K562 (cell line): ENCODE data around the gene CCDC124. TPM values are rescaled to one million over a fixed set of nuclear protein-coding genes. Genes with fewer than 3 reads are reported as not detected.

Experiments used
- ARHGAP35 ChIP-seq: fragments of 450-650 bp; IDR thresholded peaks from 2 replicates; pipeline ENCODE4 v1.6.1; 2018; ENCODE audit not compliant: partially characterized antibody
- DACH1 ChIP-seq: fragments of 450-650 bp; IDR thresholded peaks from 2 replicates; pipeline ENCODE4 v1.6.1; 2018; ENCODE audit not compliant: partially characterized antibody
- DEAF1 ChIP-seq: fragments of 450-650 bp; formaldehyde crosslinking; IDR thresholded peaks from 2 replicates; pipeline ENCODE4 v1.4.0; 2020; ENCODE audit warnings: mild to moderate bottlenecking, moderate library complexity
- GABPB2 ChIP-seq: fragments of 250-450 bp; sonication (Bioruptor Pico); conservative IDR thresholded peaks from 2 replicates; pipeline ENCODE4 v1.5.1; 2021; ENCODE audit warnings: mild to moderate bottlenecking
- RBM22 ChIP-seq: fragments of 200-400 bp; formaldehyde crosslinking; IDR thresholded peaks from 2 replicates; pipeline ENCODE4 v1.6.1; 2018; ENCODE audit warnings: low read length, low read depth; ENCODE audit not compliant: poor library complexity, severe bottlenecking
- SMAD4 ChIP-seq: fragments of 250-450 bp; sonication (Bioruptor Pico); conservative IDR thresholded peaks from 2 replicates; pipeline ENCODE4 v1.8.0; 2021; ENCODE audit warnings: inconsistent platforms, mild to moderate bottlenecking, moderate library complexity
- SMARCA5 ChIP-seq: fragments of 450-650 bp; IDR thresholded peaks from 2 replicates; pipeline ENCODE4 v1.6.1; 2016
- SNRNP70 ChIP-seq: fragments of 200-400 bp; formaldehyde crosslinking; optimal IDR thresholded peaks from 2 replicates; pipeline ENCODE3; 2017; ENCODE audit warnings: low read depth, low read length
- SPI1 ChIP-seq: IDR thresholded peaks from 2 replicates; pipeline ENCODE4 v1.6.1; 2011; ENCODE audit warnings: low read depth, low read length, control low read depth, borderline replicate concordance
- ZNF551 ChIP-seq: fragments of 250-450 bp; sonication (Bioruptor Pico); IDR thresholded peaks from 2 replicates; pipeline ENCODE4 v1.5.0; 2021; ENCODE audit warnings: mild to moderate bottlenecking, moderate library complexity
- ZNF75A ChIP-seq: fragments of 450-650 bp; formaldehyde crosslinking; IDR thresholded peaks from 2 replicates; pipeline ENCODE4 v1.4.0; 2020; ENCODE audit warnings: mild to moderate bottlenecking
- ZNF77 ChIP-seq: fragments of 250-450 bp; sonication (Bioruptor Pico); IDR thresholded peaks from 2 replicates; pipeline ENCODE4 v1.5.0; 2020
- polyA plus RNA-seq, 8 experiments: library from polyadenylated mRNA; depleted of rRNA in 4 of 8; stranded (reverse) in 5 of 8; unstranded in 3 of 8; fragments of >200 nt; fragmentation: Nextera tagmentation in 2 of 8; fragmentation: Illumina TruSeq in 1 of 8; extraction: Ambion mirVana in 2 of 8; extraction: Trizol in 1 of 8; gene quantifications; 2 replicates each; pipeline versions ENCODE4 v1.2.1 to v1.2.3, GENCODE V29; 2011 to 2014; ENCODE audit warnings: inconsistent platforms in 1 of 8, missing spikeins in 1 of 8
- total RNA-seq, 7 experiments: library from RNA; depleted of rRNA in 6 of 7; stranded (reverse); fragments of >200 nt in 6 of 7; fragmentation: Illumina TruSeq in 2 of 7; extraction: Trizol in 2 of 7; gene quantifications; 2 replicates each; pipeline versions ENCODE4 v1.2.1 to v1.2.3, GENCODE V29; 2011 to 2021; ENCODE audit warnings: low replicate concordance in 1 of 7
- TF ChIP-seq, protein P1 (sequence below): sonication (generic); formaldehyde crosslinking; IDR thresholded peaks from 2 replicates; pipeline ENCODE4 v1.8.0; 2022; ENCODE audit warnings: mild to moderate bottlenecking, missing genetic modification reagents
- TF ChIP-seq, protein P2 (sequence below), 2 experiments: fragments of 450-650 bp; conservative IDR thresholded peaks; 2 replicates each; pipeline ENCODE4 v1.6.1; 2017; ENCODE audit warnings: mild to moderate bottlenecking in 2 of 2, moderate library complexity in 2 of 2
- TF ChIP-seq, protein P3 (sequence below): fragments of 250-450 bp; sonication (Bioruptor Pico); IDR thresholded peaks from 2 replicates; pipeline ENCODE4 v1.5.1; 2021; ENCODE audit warnings: mild to moderate bottlenecking
- TF ChIP-seq, protein P4 (sequence below): fragments of 150-350 bp; conservative IDR thresholded peaks from 2 replicates; pipeline ENCODE4 v1.6.1; 2014; ENCODE audit warnings: low read length

Gene CCDC124
- total and polyA plus RNA-seq, 9 of the 15 experiments (the other 6 are each of a cell fraction or from before 2014, with no cell fraction given): 5.8 to 234 (median 40.1) TPM

- TF ChIP-seq SPI1 (no peak), GABPB2 (CRISPR knock-in tag) (no peak), ARHGAP35 (no peak), ZNF551 (CRISPR knock-in tag) (no peak), SNRNP70 (no peak), ZNF75A (no peak), SMAD4 (CRISPR knock-in tag) (no peak), DEAF1 (peak; percentile 90), DACH1 (no peak), RBM22 (no peak), SMARCA5 (peak; percentile 52; the same call in 1 of the 2 replicates), ZNF77 (CRISPR knock-in tag) (no peak)
- TF ChIP-seq, protein P1, sequence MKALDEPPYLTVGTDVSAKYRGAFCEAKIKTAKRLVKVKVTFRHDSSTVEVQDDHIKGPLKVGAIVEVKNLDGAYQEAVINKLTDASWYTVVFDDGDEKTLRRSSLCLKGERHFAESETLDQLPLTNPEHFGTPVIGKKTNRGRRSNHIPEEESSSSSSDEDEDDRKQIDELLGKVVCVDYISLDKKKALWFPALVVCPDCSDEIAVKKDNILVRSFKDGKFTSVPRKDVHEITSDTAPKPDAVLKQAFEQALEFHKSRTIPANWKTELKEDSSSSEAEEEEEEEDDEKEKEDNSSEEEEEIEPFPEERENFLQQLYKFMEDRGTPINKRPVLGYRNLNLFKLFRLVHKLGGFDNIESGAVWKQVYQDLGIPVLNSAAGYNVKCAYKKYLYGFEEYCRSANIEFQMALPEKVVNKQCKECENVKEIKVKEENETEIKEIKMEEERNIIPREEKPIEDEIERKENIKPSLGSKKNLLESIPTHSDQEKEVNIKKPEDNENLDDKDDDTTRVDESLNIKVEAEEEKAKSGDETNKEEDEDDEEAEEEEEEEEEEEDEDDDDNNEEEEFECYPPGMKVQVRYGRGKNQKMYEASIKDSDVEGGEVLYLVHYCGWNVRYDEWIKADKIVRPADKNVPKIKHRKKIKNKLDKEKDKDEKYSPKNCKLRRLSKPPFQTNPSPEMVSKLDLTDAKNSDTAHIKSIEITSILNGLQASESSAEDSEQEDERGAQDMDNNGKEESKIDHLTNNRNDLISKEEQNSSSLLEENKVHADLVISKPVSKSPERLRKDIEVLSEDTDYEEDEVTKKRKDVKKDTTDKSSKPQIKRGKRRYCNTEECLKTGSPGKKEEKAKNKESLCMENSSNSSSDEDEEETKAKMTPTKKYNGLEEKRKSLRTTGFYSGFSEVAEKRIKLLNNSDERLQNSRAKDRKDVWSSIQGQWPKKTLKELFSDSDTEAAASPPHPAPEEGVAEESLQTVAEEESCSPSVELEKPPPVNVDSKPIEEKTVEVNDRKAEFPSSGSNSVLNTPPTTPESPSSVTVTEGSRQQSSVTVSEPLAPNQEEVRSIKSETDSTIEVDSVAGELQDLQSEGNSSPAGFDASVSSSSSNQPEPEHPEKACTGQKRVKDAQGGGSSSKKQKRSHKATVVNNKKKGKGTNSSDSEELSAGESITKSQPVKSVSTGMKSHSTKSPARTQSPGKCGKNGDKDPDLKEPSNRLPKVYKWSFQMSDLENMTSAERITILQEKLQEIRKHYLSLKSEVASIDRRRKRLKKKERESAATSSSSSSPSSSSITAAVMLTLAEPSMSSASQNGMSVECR: 0 out of 2 replicates have a peak, but pooled peaks have one; percentile 37
- TF ChIP-seq, protein P2, sequence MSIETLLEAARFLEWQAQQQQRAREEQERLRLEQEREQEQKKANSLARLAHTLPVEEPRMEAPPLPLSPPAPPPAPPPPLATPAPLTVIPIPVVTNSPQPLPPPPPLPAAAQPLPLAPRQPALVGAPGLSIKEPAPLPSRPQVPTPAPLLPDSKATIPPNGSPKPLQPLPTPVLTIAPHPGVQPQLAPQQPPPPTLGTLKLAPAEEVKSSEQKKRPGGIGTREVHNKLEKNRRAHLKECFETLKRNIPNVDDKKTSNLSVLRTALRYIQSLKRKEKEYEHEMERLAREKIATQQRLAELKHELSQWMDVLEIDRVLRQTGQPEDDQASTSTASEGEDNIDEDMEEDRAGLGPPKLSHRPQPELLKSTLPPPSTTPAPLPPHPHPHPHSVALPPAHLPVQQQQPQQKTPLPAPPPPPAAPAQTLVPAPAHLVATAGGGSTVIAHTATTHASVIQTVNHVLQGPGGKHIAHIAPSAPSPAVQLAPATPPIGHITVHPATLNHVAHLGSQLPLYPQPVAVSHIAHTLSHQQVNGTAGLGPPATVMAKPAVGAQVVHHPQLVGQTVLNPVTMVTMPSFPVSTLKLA (conservative IDR thresholded peaks at IDR 0.05): 0 out of 4 replicates have a peak, but pooled peaks of 1 of the 2 experiments have one; percentile 12
- TF ChIP-seq, protein P3, sequence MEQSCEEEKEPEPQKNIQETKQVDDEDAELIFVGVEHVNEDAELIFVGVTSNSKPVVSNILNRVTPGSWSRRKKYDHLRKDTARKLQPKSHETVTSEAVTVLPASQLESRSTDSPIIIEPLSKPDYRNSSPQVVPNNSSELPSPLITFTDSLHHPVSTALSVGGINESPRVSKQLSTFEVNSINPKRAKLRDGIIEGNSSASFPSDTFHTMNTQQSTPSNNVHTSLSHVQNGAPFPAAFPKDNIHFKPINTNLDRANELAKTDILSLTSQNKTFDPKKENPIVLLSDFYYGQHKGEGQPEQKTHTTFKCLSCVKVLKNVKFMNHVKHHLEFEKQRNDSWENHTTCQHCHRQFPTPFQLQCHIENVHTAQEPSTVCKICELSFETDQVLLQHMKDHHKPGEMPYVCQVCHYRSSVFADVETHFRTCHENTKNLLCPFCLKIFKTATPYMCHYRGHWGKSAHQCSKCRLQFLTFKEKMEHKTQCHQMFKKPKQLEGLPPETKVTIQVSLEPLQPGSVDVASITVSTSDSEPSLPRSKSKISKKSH (CRISPR knock-in tag): no peak
- TF ChIP-seq, protein P4, sequence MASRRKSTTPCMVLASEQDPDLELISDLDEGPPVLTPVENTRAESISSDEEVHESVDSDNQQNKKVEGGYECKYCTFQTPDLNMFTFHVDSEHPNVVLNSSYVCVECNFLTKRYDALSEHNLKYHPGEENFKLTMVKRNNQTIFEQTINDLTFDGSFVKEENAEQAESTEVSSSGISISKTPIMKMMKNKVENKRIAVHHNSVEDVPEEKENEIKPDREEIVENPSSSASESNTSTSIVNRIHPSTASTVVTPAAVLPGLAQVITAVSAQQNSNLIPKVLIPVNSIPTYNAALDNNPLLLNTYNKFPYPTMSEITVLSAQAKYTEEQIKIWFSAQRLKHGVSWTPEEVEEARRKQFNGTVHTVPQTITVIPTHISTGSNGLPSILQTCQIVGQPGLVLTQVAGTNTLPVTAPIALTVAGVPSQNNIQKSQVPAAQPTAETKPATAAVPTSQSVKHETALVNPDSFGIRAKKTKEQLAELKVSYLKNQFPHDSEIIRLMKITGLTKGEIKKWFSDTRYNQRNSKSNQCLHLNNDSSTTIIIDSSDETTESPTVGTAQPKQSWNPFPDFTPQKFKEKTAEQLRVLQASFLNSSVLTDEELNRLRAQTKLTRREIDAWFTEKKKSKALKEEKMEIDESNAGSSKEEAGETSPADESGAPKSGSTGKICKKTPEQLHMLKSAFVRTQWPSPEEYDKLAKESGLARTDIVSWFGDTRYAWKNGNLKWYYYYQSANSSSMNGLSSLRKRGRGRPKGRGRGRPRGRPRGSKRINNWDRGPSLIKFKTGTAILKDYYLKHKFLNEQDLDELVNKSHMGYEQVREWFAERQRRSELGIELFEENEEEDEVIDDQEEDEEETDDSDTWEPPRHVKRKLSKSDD: no peak
Observed at GRCh38 chr19:17938092-17938845, 5.5 kb downstream of the CCDC124 start (continued).
